Measurements from ENCODE around the gene PORCN. TPM values are rescaled to one million over a fixed set of nuclear protein-coding genes. Genes with fewer than 3 reads are reported as not detected.

The PORCN gene
- total and polyA plus RNA-seq, 2 experiments from 2014 or later = 20.1 to 24.2 TPM

GRCh38 chrX:48531358-48531959 is 22.7 kb downstream of the PORCN start:
- Histone ChIP-seq H3K27me3 (no peaks in the 10 kb centered on the region), H3K9me3 (ENCODE audit: low read depth) (no peaks in the 10 kb centered on the region), H3K27ac (peak overlapping the region; percentile 34), H3K4me1 (ENCODE audit: low read depth) (no peaks in the 10 kb centered on the region), H3K4me3 (no peak overlapping the region), H3K36me3 (no peaks in the 10 kb centered on the region)
- peak in 1 of 2 donors; percentile 75 for DNase-seq (ENCODE audit: low read depth in 1 of 2, low spot score in 1 of 2)
- no peak for TF ChIP-seq CTCF (IDR thresholded peaks at IDR 0.05; ENCODE audit: low read depth, low read length)

- no peak overlapping the region for H3K4me3 ChIP-seq
- H3K9me3 ChIP-seq (ENCODE audit: low read depth) = no peaks in the 10 kb centered on the region
- no peak for TF ChIP-seq CTCF (IDR thresholded peaks at IDR 0.05; ENCODE audit: low read depth, low read length)
- no peaks in the 10 kb centered on the region for H3K36me3 ChIP-seq
- H3K27ac ChIP-seq = peak overlapping the region; percentile 34
- no peaks in the 10 kb centered on the region for H3K4me1 ChIP-seq (ENCODE audit: low read depth)
- H3K27me3 ChIP-seq = no peaks in the 10 kb centered on the region
- DNase-seq (ENCODE audit: low read depth in 1 of 2, low spot score in 1 of 2) = peak in 1 of 2 donors; percentile 12
Measured at GRCh38 chrX:48532161-48532560, 23.4 kb downstream of the PORCN start.

DNA sequence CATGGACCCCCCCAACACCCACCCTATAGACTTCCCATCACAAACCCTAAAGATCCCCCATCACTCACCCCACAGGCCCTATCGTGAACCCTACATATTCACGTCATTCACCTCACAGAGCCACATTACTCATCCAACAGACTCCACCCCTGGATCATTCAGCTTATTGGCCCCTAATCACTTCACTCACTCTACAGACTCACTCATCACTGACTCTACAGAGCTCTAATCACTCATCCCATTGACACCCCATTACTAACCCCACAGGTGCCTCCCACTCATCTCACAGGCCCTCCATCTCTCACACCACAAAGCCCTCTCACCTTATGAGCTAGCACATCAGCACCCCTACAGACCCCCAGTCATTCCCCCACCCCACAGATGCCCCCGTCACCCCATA is 24.4 kb downstream of the PORCN start:
- no peak for DNase-seq (ENCODE audit: low read depth in 1 of 2, low spot score in 1 of 2)
- Histone ChIP-seq H3K4me3 (no peak overlapping the region), H3K36me3 (no peaks in the 10 kb centered on the region), H3K4me1 (ENCODE audit: low read depth) (no peaks in the 10 kb centered on the region), H3K27me3 (no peaks in the 10 kb centered on the region), H3K27ac (no peak overlapping the region), H3K9me3 (ENCODE audit: low read depth) (no peaks in the 10 kb centered on the region)
- TF ChIP-seq CTCF (IDR thresholded peaks at IDR 0.05; ENCODE audit: low read depth, low read length) = no peak

DNA sequence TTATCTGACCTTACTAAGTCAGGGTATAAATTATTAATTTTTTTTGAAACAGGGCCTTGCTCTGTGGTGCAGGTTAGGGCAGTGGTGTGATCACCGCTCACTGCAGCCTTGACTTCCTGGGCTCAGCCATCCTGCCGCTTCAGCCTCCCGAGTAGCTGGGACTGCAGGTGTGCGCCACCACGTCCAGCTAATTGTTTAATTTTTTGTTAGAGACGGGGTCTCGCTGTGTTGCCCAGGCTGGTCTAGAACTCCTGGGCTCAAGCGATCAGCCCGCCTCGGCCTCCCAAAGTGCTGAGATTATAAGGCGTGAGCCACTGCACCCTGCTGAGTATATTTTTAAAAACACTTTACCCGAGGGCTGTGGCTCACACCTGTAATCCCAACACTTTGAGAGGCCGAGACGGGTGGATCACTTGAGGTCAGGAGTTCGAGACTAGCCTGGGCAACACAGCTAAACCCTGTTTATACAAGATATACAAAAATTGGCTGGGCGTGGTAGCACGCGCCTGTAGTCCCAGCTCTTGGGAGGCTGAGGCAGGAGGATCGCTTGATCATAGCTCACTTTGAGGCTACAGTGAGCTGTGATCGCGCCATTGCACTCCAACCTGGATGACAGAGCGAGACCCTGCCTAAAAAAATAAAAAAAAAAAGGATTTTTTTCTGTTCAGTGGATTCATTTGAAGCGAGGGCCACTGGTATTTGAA is 30.0 kb downstream of the PORCN start:
- peak overlapping the region; percentile 70 for H3K27ac ChIP-seq
- no peaks in the 10 kb centered on the region for H3K36me3 ChIP-seq
- no peaks in the 10 kb centered on the region for H3K27me3 ChIP-seq
- H3K4me1 ChIP-seq (ENCODE audit: low read depth) = no peaks in the 10 kb centered on the region
- H3K4me3 ChIP-seq = peak overlapping the region; percentile 9
- DNase-seq (ENCODE audit: low read depth in 1 of 2, low spot score in 1 of 2) = no peak
- no peaks in the 10 kb centered on the region for H3K9me3 ChIP-seq (ENCODE audit: low read depth)
- no peak for TF ChIP-seq CTCF (IDR thresholded peaks at IDR 0.05; ENCODE audit: low read depth, low read length)

GRCh38 chrX:48539345-48540027 is 30.7 kb downstream of the PORCN start, which contains the start of gene TBC1D25:
TSS of gene TBC1D25 (plus strand) at chrX:48539714. CDS start at chrX:48539798, 84 bp downstream.
- no peaks in the 10 kb centered on the region for H3K4me1 ChIP-seq (ENCODE audit: low read depth)
- peak within 1 kb of the TSS; percentile 42 for H3K4me3 ChIP-seq
- TF ChIP-seq CTCF (IDR thresholded peaks at IDR 0.05; ENCODE audit: low read depth, low read length) = peak; percentile 50
- H3K27me3 ChIP-seq = no peaks in the 10 kb centered on the region
- peak within 1 kb of the TSS; percentile 90 for H3K27ac ChIP-seq
- H3K9me3 ChIP-seq (ENCODE audit: low read depth) = no peaks in the 10 kb centered on the region
- DNase-seq (ENCODE audit: low read depth in 1 of 2, low spot score in 1 of 2) = peak; percentile 95 to 98
- no peaks in the 10 kb centered on the region for H3K36me3 ChIP-seq
